Measurements from ENCODE around the gene KRT2. TPM values are rescaled to one million over a fixed set of nuclear protein-coding genes. Genes with fewer than 3 reads are reported as not detected.
A peak's percentile ranks its signal among the peaks of the same experiment; 100 is the strongest.

KRT2 gene
- total RNA-seq, 4 donors from 2014 or later: not detected

GRCh38 chr12:52608826-52609630 is 43.0 kb downstream of the KRT2 start:
- H3K27ac ChIP-seq (replicated peaks in 1 of 4): no peak overlapping the region
- DNase-seq (ENCODE audit: extremely low spot score): peak; percentile 82
- 63% methylated on average over 7 of the region's 8 CpGs for WGBS
- intact Hi-C loops (cut with DNase I): no loop called here
- H3K36me3 ChIP-seq: no peaks in the 10 kb centered on the region
- H3K27me3 ChIP-seq: peaks cover 0 to 42% (median 0%) of the 10 kb centered on the region in 4 donors
- H3K4me1 ChIP-seq: no peaks in the 10 kb centered on the region
- H3K4me3 ChIP-seq: no peak overlapping the region
- no peak for TF ChIP-seq CTCF (IDR thresholded peaks at IDR 0.05)
- no peak for TF ChIP-seq EP300 (IDR thresholded peaks at IDR 0.05)
- no peak for TF ChIP-seq POLR2AphosphoS5 (IDR thresholded peaks at IDR 0.05)
- TF ChIP-seq POLR2A (IDR thresholded peaks at IDR 0.05; ENCODE audit: low read depth): no peak
- no peaks in the 10 kb centered on the region for H3K9me3 ChIP-seq

DNA sequence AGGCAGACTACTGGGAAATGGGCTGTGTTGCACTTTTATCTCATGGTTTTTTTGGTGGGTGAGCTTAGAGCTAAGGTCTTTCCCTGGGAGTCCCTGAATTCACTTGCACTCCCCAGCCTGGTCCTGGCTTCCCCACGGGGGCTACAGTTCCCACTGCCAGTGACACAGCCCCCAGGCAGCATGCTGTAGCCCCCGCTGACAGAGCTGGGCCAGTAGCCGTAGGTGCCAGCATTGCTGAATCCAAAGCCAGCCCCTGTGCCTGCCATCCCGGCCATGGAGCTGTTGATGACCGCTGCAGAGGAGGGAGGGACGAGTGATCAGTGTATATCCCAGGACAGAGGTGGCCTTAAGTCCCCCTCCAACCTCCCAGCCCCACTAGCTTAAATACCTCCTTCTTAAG is 43.9 kb downstream of the KRT2 start:
- no peaks in the 10 kb centered on the region for H3K36me3 ChIP-seq
- no peak overlapping the region for H3K27ac ChIP-seq (replicated peaks in 1 of 4)
- H3K9me3 ChIP-seq: no peaks in the 10 kb centered on the region
- peaks cover 0 to 44% (median 0%) of the 10 kb centered on the region in 4 donors for H3K27me3 ChIP-seq
- no peak for DNase-seq (ENCODE audit: extremely low spot score)
- no peaks in the 10 kb centered on the region for H3K4me1 ChIP-seq
- WGBS: 81% methylated on average over 4 of the region's 6 CpGs
- TF ChIP-seq POLR2AphosphoS5 (IDR thresholded peaks at IDR 0.05) (no peak), EP300 (IDR thresholded peaks at IDR 0.05) (no peak), POLR2A (IDR thresholded peaks at IDR 0.05; ENCODE audit: low read depth) (no peak), CTCF (IDR thresholded peaks at IDR 0.05) (no peak)
- H3K4me3 ChIP-seq: no peak overlapping the region
- intact Hi-C loops (cut with DNase I): no loop called here

- DNase-seq (ENCODE audit: extremely low spot score): no peak
- intact Hi-C loops (cut with DNase I): no loop called here
- 56% methylated on average over 1 of the region's 1 CpG for WGBS
Observed at GRCh38 chr12:52607314-52607713, 44.7 kb downstream of the KRT2 start.

GRCh38 chr12:52606581-52607218 is 45.3 kb downstream of the KRT2 start:
- no peaks in the 10 kb centered on the region for H3K9me3 ChIP-seq
- WGBS: 76% methylated on average over 7 of the region's 7 CpGs
- H3K27me3 ChIP-seq: peaks cover 0 to 53% (median 2%) of the 10 kb centered on the region in 4 donors

More at GRCh38 chr12:52607314-52607713, 44.7 kb downstream of the KRT2 start:
- no peaks in the 10 kb centered on the region for H3K4me1 ChIP-seq
- H3K36me3 ChIP-seq: no peaks in the 10 kb centered on the region
- H3K27ac ChIP-seq (replicated peaks in 1 of 4): no peak overlapping the region
- no peak overlapping the region for H3K4me3 ChIP-seq
- peaks cover 0 to 52% (median 0%) of the 10 kb centered on the region in 4 donors for H3K27me3 ChIP-seq
- H3K9me3 ChIP-seq: no peaks in the 10 kb centered on the region
- TF ChIP-seq CTCF (IDR thresholded peaks at IDR 0.05) (no peak), POLR2A (IDR thresholded peaks at IDR 0.05; ENCODE audit: low read depth) (no peak), EP300 (IDR thresholded peaks at IDR 0.05) (no peak), POLR2AphosphoS5 (IDR thresholded peaks at IDR 0.05) (no peak)

DNA sequence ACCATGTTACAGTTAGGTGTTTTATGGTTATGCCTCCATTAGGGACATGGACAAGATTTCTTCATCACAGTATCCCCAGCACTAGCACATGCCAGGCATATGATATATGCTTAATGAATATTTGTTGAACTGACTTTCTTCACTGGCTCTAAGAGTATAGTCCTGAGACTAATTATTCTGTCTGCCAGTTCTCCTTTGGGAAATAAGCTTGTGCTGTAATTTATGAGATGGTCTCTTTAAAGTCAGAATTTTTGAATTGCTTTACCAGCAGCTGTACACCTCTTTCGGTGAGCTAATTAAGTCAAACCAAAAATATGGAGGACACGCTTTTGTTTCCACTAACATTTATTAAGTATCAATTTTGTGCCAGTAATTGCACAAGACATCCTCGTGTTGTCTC is 45.9 kb downstream of the KRT2 start:
- Histone ChIP-seq H3K27me3 (peaks cover 0 to 53% (median 7%) of the 10 kb centered on the region in 4 donors), H3K27ac (replicated peaks in 1 of 4) (no peak overlapping the region), H3K4me1 (no peaks in the 10 kb centered on the region), H3K36me3 (no peaks in the 10 kb centered on the region), H3K9me3 (no peaks in the 10 kb centered on the region), H3K4me3 (no peak overlapping the region)
- WGBS: 70% methylated on average over 3 of the region's 3 CpGs
- intact Hi-C loops (cut with DNase I): no loop called here
- TF ChIP-seq EP300 (IDR thresholded peaks at IDR 0.05) (no peak), CTCF (IDR thresholded peaks at IDR 0.05) (no peak), POLR2AphosphoS5 (IDR thresholded peaks at IDR 0.05) (no peak), POLR2A (IDR thresholded peaks at IDR 0.05; ENCODE audit: low read depth) (no peak)
- no peak for DNase-seq (ENCODE audit: extremely low spot score)

More at GRCh38 chr12:52606581-52607218, 45.3 kb downstream of the KRT2 start:
- Histone ChIP-seq H3K4me1 (no peaks in the 10 kb centered on the region), H3K4me3 (no peak overlapping the region), H3K27ac (replicated peaks in 1 of 4) (no peak overlapping the region), H3K36me3 (no peaks in the 10 kb centered on the region)
- peak; percentile 19 for DNase-seq (ENCODE audit: extremely low spot score)
- intact Hi-C loops (cut with DNase I): no loop called here
- TF ChIP-seq POLR2A (IDR thresholded peaks at IDR 0.05; ENCODE audit: low read depth): no peak

Measured in esophagus muscularis mucosa (tissue), 4 donors.